ENCODE measurements around the gene JUNB.
"Not testable (repeated sequence)": the region's sequence is repeated elsewhere in the genome, so short reads cannot be mapped to it uniquely, and the experiment has no call there.

The JUNB gene

DNA sequence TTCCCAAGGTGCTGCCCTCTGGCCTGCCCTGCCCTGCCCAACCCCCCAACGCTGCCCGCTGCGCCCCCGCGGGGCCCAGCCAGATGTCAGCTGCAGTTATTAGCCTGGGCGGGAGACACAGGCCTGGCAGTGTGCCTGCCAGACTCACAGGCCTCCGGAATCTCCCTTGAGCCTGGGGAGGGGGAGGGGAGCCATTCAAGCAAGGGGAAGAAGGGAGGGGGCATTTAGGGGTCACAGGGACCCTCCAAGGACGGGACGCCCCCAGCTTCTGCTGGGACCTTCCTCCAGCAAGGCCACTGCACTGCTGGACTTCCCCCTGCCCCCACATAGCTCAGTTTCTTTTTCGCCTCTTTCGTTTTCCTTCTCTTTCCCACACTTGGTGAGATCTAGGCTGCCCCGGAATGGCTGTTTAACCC lies 2.6 kb upstream of the JUNB start:
- DNase-seq (ENCODE audit: low spot score) (no peak), FAIRE-seq (no peak)

DNA sequence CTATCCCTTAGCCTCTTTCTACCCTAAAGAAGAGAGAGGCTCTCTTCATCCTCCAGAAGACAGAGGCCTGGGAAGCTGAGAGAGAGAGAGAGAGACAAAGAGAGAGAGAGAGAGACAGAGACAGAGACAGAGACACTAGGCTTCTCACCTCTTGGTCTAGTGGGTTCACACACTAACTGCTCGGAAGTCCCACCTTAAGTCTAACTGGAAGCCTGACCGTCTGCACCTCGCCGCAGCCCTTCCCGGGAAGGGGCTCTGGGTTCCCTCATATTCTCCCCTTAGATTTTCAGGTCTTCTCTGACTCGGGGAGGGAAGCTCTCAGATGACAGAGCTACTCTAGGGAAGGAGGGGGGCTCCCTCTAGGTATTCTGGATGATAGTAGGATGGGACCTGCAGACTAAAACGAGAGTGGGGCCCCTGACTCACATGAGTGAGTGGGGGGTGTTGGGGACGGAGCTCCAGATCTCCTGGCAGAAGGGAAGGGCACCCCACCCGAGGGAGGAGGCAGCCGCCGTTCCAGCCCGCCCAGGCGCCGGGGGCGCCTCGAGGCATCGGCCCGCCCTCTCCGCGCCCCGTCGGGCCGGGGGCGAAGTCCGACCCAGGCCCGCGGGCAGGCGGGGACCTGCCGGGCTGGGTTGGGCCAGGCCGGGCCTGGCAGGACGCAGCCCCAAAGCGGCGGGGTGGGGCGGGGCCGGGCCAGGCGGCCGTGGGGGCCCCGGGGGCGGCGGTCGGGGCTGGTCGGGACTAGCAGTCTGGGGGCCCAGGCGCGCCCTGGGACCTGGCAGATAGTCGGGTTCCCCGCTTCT lies 2.0 kb upstream of the JUNB start:
- DNase-seq (ENCODE audit: low spot score): no peak
- FAIRE-seq: no peak

DNA sequence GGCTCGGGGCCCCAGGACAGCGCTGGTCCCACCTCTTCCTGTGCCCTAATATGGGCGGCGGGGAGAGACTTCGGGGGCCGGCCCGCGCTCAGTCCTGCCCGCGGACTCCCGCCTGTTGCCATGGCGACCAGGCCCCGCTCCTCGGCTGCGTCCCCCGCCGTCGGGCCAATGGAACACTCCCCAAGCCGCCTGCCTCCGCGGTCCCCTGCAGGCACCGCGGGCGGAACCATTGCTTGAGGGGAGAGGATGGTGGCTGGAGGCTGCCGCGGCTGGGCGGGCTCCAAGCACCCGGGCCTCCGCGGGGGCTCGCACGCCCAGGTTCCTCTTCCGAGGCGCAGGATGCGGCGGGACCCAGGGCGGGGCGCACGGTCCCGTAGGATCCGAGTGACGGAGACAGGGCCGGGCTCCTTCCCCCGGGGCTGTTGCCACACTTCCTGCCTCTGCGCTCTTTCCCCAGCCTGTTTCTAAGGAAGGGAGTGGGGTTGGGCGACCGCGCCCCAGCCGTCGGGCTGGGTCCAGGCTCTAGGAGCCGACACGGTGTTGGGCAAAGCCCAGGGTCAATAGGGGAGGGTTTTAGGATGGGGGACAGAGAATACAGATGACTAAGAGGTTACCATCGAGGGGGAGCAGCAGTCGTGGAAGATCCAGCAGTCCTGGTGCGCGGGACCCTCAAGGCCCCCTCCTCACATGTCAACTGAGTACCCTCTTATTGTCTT lies 1.2 kb upstream of the JUNB start:
- peak; percentile 86 for DNase-seq (ENCODE audit: low spot score)
- FAIRE-seq: no peak

GRCh38 chr19:12790628-12791344 lies 500 bp upstream of the JUNB start:
- DNase-seq (ENCODE audit: low spot score): no peak
- no peak for FAIRE-seq

- FAIRE-seq: no peak
- no peak for DNase-seq (ENCODE audit: low spot score)
Observed at GRCh38 chr19:12792051-12792852, 966 bp downstream of the JUNB start.

DNA sequence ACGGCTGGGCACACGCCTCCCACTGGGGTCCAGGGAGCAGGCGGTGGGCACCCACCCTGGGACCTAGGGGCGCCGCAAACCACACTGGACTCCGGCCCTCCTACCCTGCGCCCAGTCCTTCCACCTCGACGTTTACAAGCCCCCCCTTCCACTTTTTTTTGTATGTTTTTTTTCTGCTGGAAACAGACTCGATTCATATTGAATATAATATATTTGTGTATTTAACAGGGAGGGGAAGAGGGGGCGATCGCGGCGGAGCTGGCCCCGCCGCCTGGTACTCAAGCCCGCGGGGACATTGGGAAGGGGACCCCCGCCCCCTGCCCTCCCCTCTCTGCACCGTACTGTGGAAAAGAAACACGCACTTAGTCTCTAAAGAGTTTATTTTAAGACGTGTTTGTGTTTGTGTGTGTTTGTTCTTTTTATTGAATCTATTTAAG lies 1.6 kb downstream of the JUNB start:
- no peak for DNase-seq (ENCODE audit: low spot score)
- no peak for FAIRE-seq

GRCh38 chr19:12793290-12794195 lies 2.3 kb downstream of the JUNB start:
- FAIRE-seq (no peak), DNase-seq (ENCODE audit: low spot score) (peak; percentile 91)

- DNase-seq (ENCODE audit: low spot score): no peak
- no peak for FAIRE-seq
Observed at GRCh38 chr19:12794196-12794941, 3.1 kb downstream of the JUNB start.

- no peak for FAIRE-seq
- DNase-seq (ENCODE audit: low spot score): no peak
Observed at GRCh38 chr19:12794971-12795381, 3.7 kb downstream of the JUNB start.

DNA sequence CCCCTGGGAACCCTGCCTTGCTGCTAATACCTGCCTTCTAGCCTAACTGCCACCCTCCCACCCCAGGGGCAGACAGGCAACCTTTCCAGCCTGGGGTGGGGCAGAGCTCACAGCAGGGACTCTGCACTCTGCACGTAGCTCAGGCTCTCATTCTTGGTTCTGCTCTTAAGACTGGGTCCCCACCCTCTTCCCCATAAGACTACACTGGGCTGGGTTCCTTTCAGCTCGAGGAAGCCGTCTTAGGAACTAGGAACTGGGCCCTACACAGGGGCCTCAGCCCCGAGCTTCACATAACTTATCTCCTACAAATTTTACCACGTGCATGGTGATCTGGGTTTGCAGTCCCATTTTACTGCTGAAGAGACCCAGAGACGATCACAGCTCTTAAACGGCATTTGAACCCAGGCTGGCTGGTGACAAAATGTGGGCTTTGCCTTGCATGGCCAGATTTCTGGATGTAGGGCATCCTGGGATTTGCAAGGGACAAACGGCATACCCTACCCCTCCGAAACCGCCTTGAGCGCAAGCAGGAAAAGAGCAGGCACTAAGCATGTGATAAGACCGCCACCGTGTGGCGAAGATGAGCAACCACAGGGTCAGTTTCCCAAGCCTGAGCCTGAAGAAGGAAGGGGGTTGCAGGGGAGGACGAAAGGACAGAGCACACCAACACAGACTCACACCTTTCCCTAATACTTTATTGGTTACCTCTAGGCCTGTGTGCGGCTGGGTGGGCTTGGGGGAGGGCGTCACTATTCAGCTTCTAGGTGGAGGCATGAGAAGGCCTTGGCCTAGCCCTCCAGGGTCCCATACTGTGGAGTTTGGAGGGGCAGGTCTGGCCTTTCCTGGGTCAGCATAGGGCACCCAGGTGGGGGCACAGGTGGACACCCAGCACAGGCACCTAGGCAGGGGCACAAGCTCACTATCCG lies 5.1 kb downstream of the JUNB start:
- DNase-seq (ENCODE audit: low spot score) (no peak), FAIRE-seq (no peak)

DNA sequence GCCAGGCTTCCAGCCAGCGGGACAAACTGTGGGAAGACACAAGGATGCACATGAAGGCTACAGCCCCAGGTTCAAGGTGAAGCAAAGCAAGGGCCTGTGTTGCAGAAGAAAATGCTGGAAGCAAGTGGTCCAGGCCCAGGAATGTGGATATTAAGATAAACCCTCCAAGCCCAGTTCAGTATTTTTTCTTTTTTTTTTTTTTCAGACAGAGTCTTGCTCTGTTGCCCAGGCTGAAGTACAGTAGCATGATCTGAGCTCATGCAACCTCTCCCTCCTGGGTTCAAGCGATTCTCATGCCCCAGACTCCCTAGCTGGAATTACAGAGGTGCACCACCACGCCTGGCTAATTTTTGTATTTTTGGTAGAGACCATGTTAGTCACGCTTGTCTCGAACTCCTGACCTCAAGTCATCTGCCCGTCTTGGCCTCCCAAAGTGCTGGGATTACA lies 5.9 kb downstream of the JUNB start:
- DNase-seq (ENCODE audit: low spot score) (no peak), FAIRE-seq (no peak)

GRCh38 chr19:12797607-12798006 lies 6.3 kb downstream of the JUNB start:
- not testable (repeated sequence) for FAIRE-seq; DNase-seq (ENCODE audit: low spot score)

- DNase-seq (ENCODE audit: low spot score) (no peak), FAIRE-seq (no peak)
Observed at GRCh38 chr19:12799742-12800465, 8.6 kb downstream of the JUNB start.

- no peak for DNase-seq (ENCODE audit: low spot score)
- FAIRE-seq: no peak
Observed at GRCh38 chr19:12800466-12800770, 9.1 kb downstream of the JUNB start.

DNA sequence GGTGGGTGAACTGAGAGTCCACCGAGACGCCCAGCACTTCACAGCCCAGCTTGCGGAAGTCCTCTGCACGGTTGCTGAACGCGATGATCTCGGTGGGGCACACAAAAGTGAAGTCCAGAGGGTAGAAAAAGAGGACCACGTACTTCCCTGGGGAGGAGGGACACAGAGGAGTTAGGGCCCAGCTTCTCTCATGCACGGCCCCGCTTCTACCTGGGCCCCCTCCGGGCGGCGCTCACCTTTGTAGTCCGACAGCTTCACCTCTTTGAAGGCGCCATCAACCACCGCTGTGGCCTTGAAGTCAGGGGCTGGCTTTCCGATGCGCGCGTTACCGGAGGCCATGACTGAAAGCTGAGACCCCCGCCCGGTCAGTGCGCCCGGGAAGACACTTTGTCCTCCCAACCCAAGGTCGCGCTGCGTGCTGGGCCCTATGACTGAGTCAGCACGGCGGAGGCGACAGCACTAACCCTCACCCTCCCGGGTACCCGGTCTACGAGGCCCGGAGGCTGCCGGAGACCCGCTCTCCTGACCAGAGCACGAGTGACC lies 9.7 kb downstream of the JUNB start:
- FAIRE-seq: no peak

GRCh38 chr19:12801466-12802266 lies 10.4 kb downstream of the JUNB start, which contains the start of the genes PRDX2 and THSD8:
Gene PRDX2, minus strand, starts transcription at chr19:12801800. Its CDS starts 539 bp downstream, at chr19:12801261.
Gene THSD8, plus strand, starts transcription at chr19:12802069. Its CDS starts 3 bp downstream, at chr19:12802072.
- FAIRE-seq: no peak
- peak; percentile 72 for DNase-seq (ENCODE audit: low spot score)

More for the DNA sequence above, 9.7 kb downstream of the JUNB start:
- DNase-seq (ENCODE audit: low spot score): no peak

All from urothelium cell line (cell line).